AG09309 (cell line): ENCODE data around the gene NAAA.

Experiments
- DNase-seq: peaks from one replicate; pipeline ENCODE4 v3.0.0-alpha.2; 2010; ENCODE audit warnings: low read depth
- H3K4me3 ChIP-seq: 2 replicates; pipeline ENCODE4 v1.5.1; 2011; ENCODE audit warnings: mild to moderate bottlenecking, low read depth, low read length, moderate library complexity; ENCODE audit not compliant: control insufficient read depth
- CTCF ChIP-seq: IDR thresholded peaks from 2 replicates; pipeline ENCODE4 v1.5.1; 2011; ENCODE audit warnings: mild to moderate bottlenecking, low read depth, low read length, inconsistent platforms; ENCODE audit not compliant: insufficient read depth, control insufficient read depth; ENCODE audit errors: missing control alignments

The NAAA gene

GRCh38 chr4:75940692-75941253 lies at the start of gene NAAA:
TSS of gene NAAA (minus strand) at chr4:75941013. CDS start at chr4:75940949, 64 bp downstream.
- peak; percentile 29 for TF ChIP-seq CTCF
- no peak for DNase-seq

GRCh38 chr4:75989846-75990528 lies 49.2 kb upstream of the NAAA start:
- TF ChIP-seq CTCF: no peak

More at GRCh38 chr4:75940692-75941253, at the start of gene NAAA:
- peak within 1 kb of the TSS; percentile 81 for H3K4me3 ChIP-seq

GRCh38 chr4:75985116-75985515 lies 44.3 kb upstream of the NAAA start:
- TF ChIP-seq CTCF: no peak
- H3K4me3 ChIP-seq: no peak overlapping the region
- DNase-seq: peak; percentile 51

More at GRCh38 chr4:75989846-75990528, 49.2 kb upstream of the NAAA start:
- no peak for DNase-seq
- peak overlapping the region; percentile 89 for H3K4me3 ChIP-seq

- no peak for DNase-seq
- H3K4me3 ChIP-seq: no peak overlapping the region
- TF ChIP-seq CTCF: no peak
Measured at GRCh38 chr4:75980576-75980975, 39.8 kb upstream of the NAAA start.

- TF ChIP-seq CTCF: no peak
- DNase-seq: no peak
- H3K4me3 ChIP-seq: no peak overlapping the region
Measured at GRCh38 chr4:75976177-75976576, 35.4 kb upstream of the NAAA start.

GRCh38 chr4:75973766-75974165 lies 33.0 kb upstream of the NAAA start:
- DNase-seq: no peak
- no peak overlapping the region for H3K4me3 ChIP-seq
- no peak for TF ChIP-seq CTCF
